H9 (cell line): Measurements from ENCODE around the gene UBASH3A. TPM values are rescaled to one million over a fixed set of nuclear protein-coding genes. Genes with fewer than 3 reads are reported as not detected.

Experiments
- DNase-seq: peaks from one replicate; pipeline ENCODE4 v3.0.0-alpha.2; 2017
- H2AFZ ChIP-seq: one replicate; pipeline ENCODE4 v1.6.1; 2013; ENCODE audit warnings: mild to moderate bottlenecking, low read length, control low read depth, moderate library complexity
- H2AK5ac ChIP-seq: 2 replicates; pipeline ENCODE4 v1.6.1; 2013; ENCODE audit warnings: low read length, control low read depth, mixed read lengths; ENCODE audit not compliant: insufficient read length
- H2BK120ac ChIP-seq: one replicate; pipeline ENCODE4 v1.6.1; 2013; ENCODE audit warnings: low read depth, mild to moderate bottlenecking, low read length, control low read depth, inconsistent platforms; ENCODE audit not compliant: poor library complexity, severe bottlenecking
- H2BK12ac ChIP-seq: 2 replicates; pipeline ENCODE4 v1.6.1; 2013; ENCODE audit warnings: low read length, control low read depth, mixed read lengths, low read depth; ENCODE audit not compliant: insufficient read length
- H2BK15ac ChIP-seq: 2 replicates; pipeline ENCODE4 v1.6.1; 2013; ENCODE audit warnings: low read depth, low read length, control low read depth
- H2BK20ac ChIP-seq: one replicate; pipeline ENCODE4 v1.6.1; 2013; ENCODE audit warnings: low read depth, mild to moderate bottlenecking, low read length, control low read depth, inconsistent platforms; ENCODE audit not compliant: poor library complexity, severe bottlenecking
- H2BK5ac ChIP-seq: 2 replicates; pipeline ENCODE4 v1.6.1; 2013; ENCODE audit warnings: low read length, control low read depth, mixed read lengths; ENCODE audit not compliant: insufficient read length
- H3K14ac ChIP-seq: 2 replicates; pipeline ENCODE4 v1.6.1; 2013; ENCODE audit warnings: low read length, control low read depth; ENCODE audit not compliant: insufficient read depth
- H3K18ac ChIP-seq: 2 replicates; pipeline ENCODE4 v1.6.1; 2013; ENCODE audit warnings: low read depth, mild to moderate bottlenecking, mixed read lengths, low read length, control low read depth; ENCODE audit not compliant: insufficient read length
- H3K23ac ChIP-seq: 2 replicates; pipeline ENCODE4 v1.6.1; 2013; ENCODE audit warnings: low read length, control low read depth, mixed read lengths, low read depth; ENCODE audit not compliant: insufficient read length
- H3K23me2 ChIP-seq: 2 replicates; pipeline ENCODE4 v1.6.1; 2013; ENCODE audit warnings: low read depth, mild to moderate bottlenecking, mixed read lengths, low read length, control low read depth; ENCODE audit not compliant: insufficient read length, poor library complexity, severe bottlenecking
- H3K27ac ChIP-seq: 2 replicates; pipeline ENCODE4 v1.5.1; 2013; ENCODE audit warnings: low read length, control low read depth, mixed read lengths, low read depth; ENCODE audit not compliant: insufficient read length
- H3K27me3 ChIP-seq: 2 replicates; pipeline ENCODE4 v1.6.1; 2013; ENCODE audit warnings: low read length, control low read depth, inconsistent platforms; ENCODE audit not compliant: insufficient read depth
- H3K4ac ChIP-seq: 2 replicates; pipeline ENCODE4 v1.6.1; 2013; ENCODE audit warnings: low read depth, mild to moderate bottlenecking, control low read depth, inconsistent platforms, low read length, moderate library complexity
- H3K4me1 ChIP-seq: 2 replicates; pipeline ENCODE4 v1.6.1; 2013; ENCODE audit warnings: low read length, control low read depth, inconsistent platforms; ENCODE audit not compliant: insufficient read depth
- H3K4me2 ChIP-seq: 2 replicates; pipeline ENCODE4 v1.6.1; 2013; ENCODE audit warnings: low read length, control low read depth, mixed read lengths; ENCODE audit not compliant: insufficient read length, insufficient read depth
- H3K56ac ChIP-seq: 2 replicates; pipeline ENCODE4 v1.6.1; 2013; ENCODE audit warnings: low read depth, mild to moderate bottlenecking, mixed read lengths, low read length, control low read depth; ENCODE audit not compliant: insufficient read length
- H3K79me1 ChIP-seq: 2 replicates; pipeline ENCODE4 v1.6.1; 2013; ENCODE audit warnings: low read depth, mild to moderate bottlenecking, moderate library complexity, low read length, control low read depth, inconsistent platforms; ENCODE audit not compliant: insufficient read depth, poor library complexity, severe bottlenecking
- H3K79me2 ChIP-seq: 2 replicates; pipeline ENCODE4 v1.6.1; 2013; ENCODE audit warnings: low read length, control low read depth, inconsistent platforms; ENCODE audit not compliant: insufficient read depth
- H3K9ac ChIP-seq: 2 replicates; pipeline ENCODE4 v1.6.1; 2013; ENCODE audit warnings: low read length, control low read depth, mixed read lengths; ENCODE audit not compliant: insufficient read length; ENCODE audit errors: extremely low read depth
- H3K9me3 ChIP-seq: one replicate; pipeline ENCODE4 v1.6.1; 2013; ENCODE audit warnings: low read depth, low read length, inconsistent platforms; ENCODE audit not compliant: control insufficient read depth
- H3T11ph ChIP-seq: one replicate; pipeline ENCODE4 v1.6.1; 2013; ENCODE audit warnings: mild to moderate bottlenecking, low read length, control low read depth, inconsistent platforms
- H4K20me1 ChIP-seq: one replicate; pipeline ENCODE4 v1.6.1; 2013; ENCODE audit not compliant: control insufficient read depth, insufficient read length, insufficient read depth
- H4K5ac ChIP-seq: 2 replicates; pipeline ENCODE4 v1.6.1; 2013; ENCODE audit warnings: low read depth, mild to moderate bottlenecking, mixed read lengths, low read length, control low read depth; ENCODE audit not compliant: insufficient read length
- H4K8ac ChIP-seq: replicated peaks from 2 replicates; pipeline ENCODE4 v1.6.1; 2013; ENCODE audit warnings: low read length, control low read depth, mixed read lengths, low read depth; ENCODE audit not compliant: insufficient read length
- H4K91ac ChIP-seq: 2 replicates; pipeline ENCODE4 v1.6.1; 2013; ENCODE audit warnings: low read depth, mild to moderate bottlenecking, moderate library complexity, mixed read lengths, low read length, control low read depth; ENCODE audit not compliant: insufficient read length
- H3K27ac Mint-ChIP-seq, 3 experiments: 2 replicates in 2 of 3; 3 replicates in 1 of 3; pipeline ENCODE4 v1.8.0; 2020 to 2021; ENCODE audit warnings: mixed read lengths in 3 of 3, mild to moderate bottlenecking in 1 of 3, moderate library complexity in 1 of 3
- H3K27me3 Mint-ChIP-seq: 2 replicates; pipeline ENCODE4 v1.8.0; 2021; ENCODE audit warnings: low read depth, mild to moderate bottlenecking, moderate library complexity, mixed read lengths
- H3K36me3 Mint-ChIP-seq, 3 experiments: 2 replicates in 2 of 3; 3 replicates in 1 of 3; pipeline ENCODE4 v1.8.0; 2020 to 2021; ENCODE audit warnings: low read depth in 3 of 3, mixed read lengths in 3 of 3; ENCODE audit not compliant: insufficient read depth in 1 of 3
- H3K4me1 Mint-ChIP-seq, 2 experiments: 2 replicates each; pipeline ENCODE4 v1.8.0; 2020; ENCODE audit warnings: mixed read lengths in 2 of 2
- H3K4me3 Mint-ChIP-seq, 2 experiments: 2 replicates in 1 of 2; 3 replicates in 1 of 2; pipeline ENCODE4 v1.8.0; 2020 to 2021; ENCODE audit warnings: mild to moderate bottlenecking in 2 of 2, mixed read lengths in 2 of 2, moderate library complexity in 1 of 2
- H3K9me3 Mint-ChIP-seq, 2 experiments: 2 replicates in 1 of 2; 3 replicates in 1 of 2; pipeline ENCODE4 v1.8.0; 2020; ENCODE audit warnings: mild to moderate bottlenecking in 2 of 2, mixed read lengths in 2 of 2, moderate library complexity in 1 of 2
- WGBS: extraction: QIAGEN DNeasy Blood & Tissue Kit; methylation state at CpG from one replicate; pipeline ENCODE4 v1.1.7; 2013; ENCODE audit warnings: missing lambda C conversion rate, low lambda C conversion rate, mixed read lengths; ENCODE audit not compliant: insufficient read length; ENCODE audit errors: extremely low coverage; 5-methylcytosine and 5-hydroxymethylcytosine counted together
- total RNA-seq: library from RNA; stranded (reverse); gene quantifications from 2 replicates; pipeline ENCODE4 v1.2.1, GENCODE V29; 2021
- TF ChIP-seq, protein P1 (sequence below): fragments of 200-600 bp; sonication (generic); conservative IDR thresholded peaks from 3 replicates; pipeline ENCODE4 v1.8.0; 2021; ENCODE audit warnings: antibody characterized with exemption, mild to moderate bottlenecking

Gene UBASH3A
- total RNA-seq, 1 experiment from 2014 or later, result not detected

DNA sequence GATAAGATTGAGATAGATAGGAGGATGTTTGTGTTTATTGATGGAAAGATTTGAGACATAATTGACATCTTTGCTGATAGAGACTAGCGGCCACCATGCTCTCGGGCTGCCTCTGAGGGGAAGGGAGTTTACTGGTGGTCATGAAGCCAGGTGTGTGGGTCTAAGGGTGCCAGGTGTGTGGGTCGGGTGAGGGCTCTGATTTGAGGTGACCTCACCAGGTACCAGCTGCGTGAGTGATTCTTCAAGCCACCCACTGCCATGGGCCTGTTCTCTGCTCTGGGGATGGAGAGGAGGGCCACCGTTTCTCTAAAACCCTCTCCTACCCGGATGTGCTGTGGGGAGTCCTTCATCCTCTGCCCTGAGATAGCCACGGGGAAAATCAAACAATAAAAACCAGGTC lies 3.2 kb downstream of the UBASH3A start:
- Histone ChIP-seq H3K23ac (no peak overlapping the region), H3K27me3 (no peaks in the 10 kb centered on the region), H2AK5ac (no peak overlapping the region), H3K79me2 (no peaks in the 10 kb centered on the region), H3K14ac (no peak overlapping the region), H2AFZ (no peak overlapping the region), H4K20me1 (no peaks in the 10 kb centered on the region), H3T11ph (no peak overlapping the region), H3K9ac (no peak overlapping the region), H4K5ac (no peak overlapping the region), H2BK15ac (no peak overlapping the region), H3K9me3 (no peaks in the 10 kb centered on the region), H3K4me1 (no peaks in the 10 kb centered on the region), H2BK5ac (no peak overlapping the region), H4K91ac (no peak overlapping the region), H2BK12ac (no peak overlapping the region), H3K79me1 (no peaks in the 10 kb centered on the region), H3K4me2 (no peak overlapping the region), H2BK20ac (no peak overlapping the region), H3K18ac (no peak overlapping the region), H2BK120ac (no peak overlapping the region), H3K27ac (no peak overlapping the region), H3K56ac (no peak overlapping the region), H3K23me2 (no peaks in the 10 kb centered on the region), H4K8ac (no peak overlapping the region), H3K4ac (no peak overlapping the region)
- Mint-ChIP-seq H3K36me3 (no peaks in the 10 kb centered on the region), H3K9me3 (no peaks in the 10 kb centered on the region), H3K4me3 (no peak overlapping the region), H3K27me3 (peaks cover 3% of the 10 kb centered on the region), H3K4me1 (peaks cover 2 to 12% of the 10 kb centered on the region in 2 experiments), H3K27ac (no peak overlapping the region)
- WGBS, result no CpG with 5 or more reads among the region's 7 CpGs
- TF ChIP-seq, protein P1, sequence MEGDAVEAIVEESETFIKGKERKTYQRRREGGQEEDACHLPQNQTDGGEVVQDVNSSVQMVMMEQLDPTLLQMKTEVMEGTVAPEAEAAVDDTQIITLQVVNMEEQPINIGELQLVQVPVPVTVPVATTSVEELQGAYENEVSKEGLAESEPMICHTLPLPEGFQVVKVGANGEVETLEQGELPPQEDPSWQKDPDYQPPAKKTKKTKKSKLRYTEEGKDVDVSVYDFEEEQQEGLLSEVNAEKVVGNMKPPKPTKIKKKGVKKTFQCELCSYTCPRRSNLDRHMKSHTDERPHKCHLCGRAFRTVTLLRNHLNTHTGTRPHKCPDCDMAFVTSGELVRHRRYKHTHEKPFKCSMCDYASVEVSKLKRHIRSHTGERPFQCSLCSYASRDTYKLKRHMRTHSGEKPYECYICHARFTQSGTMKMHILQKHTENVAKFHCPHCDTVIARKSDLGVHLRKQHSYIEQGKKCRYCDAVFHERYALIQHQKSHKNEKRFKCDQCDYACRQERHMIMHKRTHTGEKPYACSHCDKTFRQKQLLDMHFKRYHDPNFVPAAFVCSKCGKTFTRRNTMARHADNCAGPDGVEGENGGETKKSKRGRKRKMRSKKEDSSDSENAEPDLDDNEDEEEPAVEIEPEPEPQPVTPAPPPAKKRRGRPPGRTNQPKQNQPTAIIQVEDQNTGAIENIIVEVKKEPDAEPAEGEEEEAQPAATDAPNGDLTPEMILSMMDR, result no peak
- no peak for DNase-seq
